NCI-H128 (cell line): ENCODE measurements around the gene ALDH1A1.

Experiments
- DNase-seq: peaks from one replicate; lab custom pipeline; 2025; ENCODE audit not compliant: unreplicated experiment; lab: John Stamatoyannopoulos, UW

Gene ALDH1A1

GRCh38 chr9:72979405-72980100, 26.7 kb upstream of the ALDH1A1 start:
- DNase-seq = no peak

- DNase-seq = no peak
Observed at GRCh38 chr9:72978744-72979143, 25.9 kb upstream of the ALDH1A1 start.

- no peak for DNase-seq
Observed at GRCh38 chr9:72977670-72978069, 24.8 kb upstream of the ALDH1A1 start.

- no peak for DNase-seq
Observed at GRCh38 chr9:72974501-72974900, 21.6 kb upstream of the ALDH1A1 start.

- no peak for DNase-seq
Observed at GRCh38 chr9:72972636-72973035, 19.8 kb upstream of the ALDH1A1 start.

GRCh38 chr9:72971411-72971810, 18.6 kb upstream of the ALDH1A1 start:
- no peak for DNase-seq

- DNase-seq = no peak
Observed at GRCh38 chr9:72960446-72960845, 7.6 kb upstream of the ALDH1A1 start.

GRCh38 chr9:72958485-72959281, 5.8 kb upstream of the ALDH1A1 start:
- no peak for DNase-seq

GRCh38 chr9:72955571-72955970, 2.7 kb upstream of the ALDH1A1 start:
- DNase-seq = no peak

GRCh38 chr9:72955126-72955455, 2.2 kb upstream of the ALDH1A1 start:
- no peak for DNase-seq

- DNase-seq = no peak
Observed at GRCh38 chr9:72954431-72955125, 1.7 kb upstream of the ALDH1A1 start.

GRCh38 chr9:72952381-72952690, 517 bp downstream of the ALDH1A1 start:
- DNase-seq = no peak

- no peak for DNase-seq
Observed at GRCh38 chr9:72951520-72952380, 1.1 kb downstream of the ALDH1A1 start.

- no peak for DNase-seq
Observed at GRCh38 chr9:72950875-72951442, 1.9 kb downstream of the ALDH1A1 start.

- DNase-seq = no peak
Observed at GRCh38 chr9:72949918-72950325, 2.9 kb downstream of the ALDH1A1 start.

- DNase-seq = no peak
Observed at GRCh38 chr9:72949244-72949582, 3.6 kb downstream of the ALDH1A1 start.

GRCh38 chr9:72948575-72949243, 4.1 kb downstream of the ALDH1A1 start:
- no peak for DNase-seq

- no peak for DNase-seq
Observed at GRCh38 chr9:72947984-72948465, 4.8 kb downstream of the ALDH1A1 start.

- DNase-seq = no peak
Observed at GRCh38 chr9:72946821-72947220, 6.0 kb downstream of the ALDH1A1 start.

- DNase-seq = no peak
Observed at GRCh38 chr9:72946318-72946717, 6.5 kb downstream of the ALDH1A1 start.
